Peyer's patch (tissue), 4 donors: ENCODE measurements around the gene AGAP1.

Source experiments
- CTCF ChIP-seq, 6 experiments: fragments of 450-650 bp in 4 of 6; fragments of 200-600 bp in 2 of 6; sonication (generic) in 1 of 6; IDR thresholded peaks; one replicate each; pipeline ENCODE4 v1.5.1; 2017 to 2019; ENCODE audit warnings: antibody characterized with exemption in 6 of 6, mild to moderate bottlenecking in 3 of 6, moderate library complexity in 1 of 6
- POLR2A ChIP-seq, 2 donors: fragments of 450-650 bp; IDR thresholded peaks; one replicate each; pipeline ENCODE4 v1.5.1; 2017; ENCODE audit warnings: antibody characterized with exemption in 2 of 2, mild to moderate bottlenecking in 2 of 2, moderate library complexity in 2 of 2

GRCh38 chr2:235928751-235929370 is 435.0 kb downstream of the AGAP1 start:
- TF ChIP-seq CTCF (IDR thresholded peaks at IDR 0.05) = no peak
- no peak for TF ChIP-seq POLR2A (IDR thresholded peaks at IDR 0.05)
